H1 (cell line): ENCODE data around the gene HOMER2. TPM values are rescaled to one million over a fixed set of nuclear protein-coding genes. Genes with fewer than 3 reads are reported as not detected.
A peak's percentile ranks its signal among the peaks of the same experiment; 100 is the strongest.

Source experiments
- BCL11A ChIP-seq, 2 experiments: IDR thresholded peaks; one replicate each; pipeline ENCODE4 v1.6.1; 2011; ENCODE audit warnings: low read depth in 2 of 2, low read length in 2 of 2, mild to moderate bottlenecking in 2 of 2
- BRCA1 ChIP-seq: IDR thresholded peaks from 2 replicates; pipeline ENCODE4 v1.6.1; 2012; ENCODE audit warnings: low read depth, low read length, improper control_type of control experiment
- CHD1 ChIP-seq: IDR thresholded peaks from 2 replicates; pipeline ENCODE4 v1.6.1; 2012; ENCODE audit warnings: low read depth, low read length, improper control_type of control experiment
- CHD2 ChIP-seq: IDR thresholded peaks from 2 replicates; pipeline ENCODE4 v1.6.1; 2012; ENCODE audit warnings: low read length, improper control_type of control experiment
- CREB1 ChIP-seq: IDR thresholded peaks from 2 replicates; pipeline ENCODE4 v1.6.1; 2012; ENCODE audit warnings: inconsistent platforms
- NRF1 ChIP-seq: IDR thresholded peaks from 2 replicates; pipeline ENCODE4 v1.6.1; 2011; ENCODE audit warnings: mild to moderate bottlenecking, low read depth, low read length, improper control_type of control experiment
- SAP30 ChIP-seq: fragments of 300-600 bp; sonication (generic); IDR thresholded peaks from 2 replicates; pipeline ENCODE4 v1.7.1; 2012; ENCODE audit warnings: low read length, moderate library complexity, mild to moderate bottlenecking, inconsistent platforms; ENCODE audit not compliant: insufficient read depth, insufficient replicate concordance
- SP1 ChIP-seq: IDR thresholded peaks from 2 replicates; pipeline ENCODE4 v1.6.1; 2011; ENCODE audit warnings: low read depth, low read length
- TBP ChIP-seq: IDR thresholded peaks from 2 replicates; pipeline ENCODE4 v1.6.1; 2011; ENCODE audit warnings: low read depth, low read length, improper control_type of control experiment
- ZNF274 ChIP-seq: IDR thresholded peaks from 2 replicates; pipeline ENCODE4 v1.7.0; 2012; ENCODE audit warnings: low read length, borderline replicate concordance; ENCODE audit errors: extremely low read depth
- polyA plus RNA-seq, 7 experiments: library from polyadenylated mRNA; depleted of rRNA in 3 of 7; stranded (reverse) in 5 of 7; unstranded in 2 of 7; fragments of >200 nt in 5 of 7; fragments of 200-250 nt in 2 of 7; gene quantifications; 1 replicate in 5 of 7; 2 replicates in 1 of 7; 4 replicates in 1 of 7; pipeline versions ENCODE4 v1.2.1 to v1.2.3, GENCODE V29; 2011 to 2013; ENCODE audit warnings: missing spikeins in 2 of 7, mixed read lengths in 2 of 7
- total RNA-seq: library from RNA; stranded (reverse); fragmentation: NEBNext Ultra II Directional; extraction: Animal tissue kit (Norgen Biotek cat#: 25700); gene quantifications from 2 replicates; pipeline ENCODE4 v1.2.1, GENCODE V29; 2021
- TF ChIP-seq, protein P1 (sequence below): fragments of 300-600 bp; sonication (generic); IDR thresholded peaks from 2 replicates; pipeline ENCODE4 v1.7.1; 2012; ENCODE audit warnings: low read length, moderate library complexity, mild to moderate bottlenecking, inconsistent platforms; ENCODE audit not compliant: insufficient replicate concordance

The HOMER2 gene
- total and polyA plus RNA-seq, 2 of the 8 experiments (the other 6 are each of a cell fraction or from before 2014, with no cell fraction given), result 12.5 to 27.6 TPM

DNA sequence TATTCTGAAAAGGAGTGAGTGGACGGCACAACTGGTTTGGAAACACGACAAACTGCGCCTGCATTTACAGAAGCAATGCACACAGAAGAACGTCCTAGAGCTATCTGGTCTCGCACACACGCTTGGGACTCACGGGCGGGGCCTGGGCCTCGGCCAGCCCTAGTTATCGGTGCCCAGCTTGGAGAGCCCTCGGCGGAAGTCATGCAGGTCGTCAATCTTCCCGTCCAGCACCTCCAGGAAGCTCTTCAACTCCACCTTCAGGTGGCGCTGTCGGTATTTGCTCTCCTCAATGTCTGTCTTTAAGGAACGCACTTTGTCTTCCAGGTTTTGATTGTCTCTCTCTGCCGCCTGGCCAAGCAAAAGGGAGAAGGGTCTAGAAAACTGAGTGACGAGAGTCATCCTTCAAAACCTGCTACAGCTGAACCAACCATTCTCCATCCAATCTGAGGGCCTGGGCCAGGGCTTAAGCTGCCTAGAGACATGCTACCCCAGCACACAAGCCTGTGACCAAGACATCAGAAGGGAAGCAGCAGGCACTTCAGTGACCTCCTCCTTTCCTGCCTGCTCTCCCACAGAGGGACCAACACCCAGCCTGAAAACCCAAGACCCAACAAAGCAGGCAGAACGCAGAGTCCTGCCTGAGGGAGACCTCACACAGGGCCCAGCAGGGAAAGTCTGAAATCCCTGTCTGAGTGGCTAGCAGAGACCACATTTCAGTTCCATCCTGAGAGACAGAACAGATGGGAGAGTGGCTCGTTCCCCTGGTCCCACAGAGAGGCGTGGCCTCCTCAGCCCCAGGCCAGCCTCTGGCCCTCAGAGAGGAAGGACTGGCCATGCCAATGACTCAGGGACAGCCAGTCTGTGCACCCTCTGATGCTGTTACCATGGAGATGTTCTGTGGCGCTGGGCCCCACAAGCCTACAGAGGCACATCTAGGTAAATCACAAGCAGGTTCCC, 102.7 kb downstream of the HOMER2 start (continued):
- TF ChIP-seq, protein P1, sequence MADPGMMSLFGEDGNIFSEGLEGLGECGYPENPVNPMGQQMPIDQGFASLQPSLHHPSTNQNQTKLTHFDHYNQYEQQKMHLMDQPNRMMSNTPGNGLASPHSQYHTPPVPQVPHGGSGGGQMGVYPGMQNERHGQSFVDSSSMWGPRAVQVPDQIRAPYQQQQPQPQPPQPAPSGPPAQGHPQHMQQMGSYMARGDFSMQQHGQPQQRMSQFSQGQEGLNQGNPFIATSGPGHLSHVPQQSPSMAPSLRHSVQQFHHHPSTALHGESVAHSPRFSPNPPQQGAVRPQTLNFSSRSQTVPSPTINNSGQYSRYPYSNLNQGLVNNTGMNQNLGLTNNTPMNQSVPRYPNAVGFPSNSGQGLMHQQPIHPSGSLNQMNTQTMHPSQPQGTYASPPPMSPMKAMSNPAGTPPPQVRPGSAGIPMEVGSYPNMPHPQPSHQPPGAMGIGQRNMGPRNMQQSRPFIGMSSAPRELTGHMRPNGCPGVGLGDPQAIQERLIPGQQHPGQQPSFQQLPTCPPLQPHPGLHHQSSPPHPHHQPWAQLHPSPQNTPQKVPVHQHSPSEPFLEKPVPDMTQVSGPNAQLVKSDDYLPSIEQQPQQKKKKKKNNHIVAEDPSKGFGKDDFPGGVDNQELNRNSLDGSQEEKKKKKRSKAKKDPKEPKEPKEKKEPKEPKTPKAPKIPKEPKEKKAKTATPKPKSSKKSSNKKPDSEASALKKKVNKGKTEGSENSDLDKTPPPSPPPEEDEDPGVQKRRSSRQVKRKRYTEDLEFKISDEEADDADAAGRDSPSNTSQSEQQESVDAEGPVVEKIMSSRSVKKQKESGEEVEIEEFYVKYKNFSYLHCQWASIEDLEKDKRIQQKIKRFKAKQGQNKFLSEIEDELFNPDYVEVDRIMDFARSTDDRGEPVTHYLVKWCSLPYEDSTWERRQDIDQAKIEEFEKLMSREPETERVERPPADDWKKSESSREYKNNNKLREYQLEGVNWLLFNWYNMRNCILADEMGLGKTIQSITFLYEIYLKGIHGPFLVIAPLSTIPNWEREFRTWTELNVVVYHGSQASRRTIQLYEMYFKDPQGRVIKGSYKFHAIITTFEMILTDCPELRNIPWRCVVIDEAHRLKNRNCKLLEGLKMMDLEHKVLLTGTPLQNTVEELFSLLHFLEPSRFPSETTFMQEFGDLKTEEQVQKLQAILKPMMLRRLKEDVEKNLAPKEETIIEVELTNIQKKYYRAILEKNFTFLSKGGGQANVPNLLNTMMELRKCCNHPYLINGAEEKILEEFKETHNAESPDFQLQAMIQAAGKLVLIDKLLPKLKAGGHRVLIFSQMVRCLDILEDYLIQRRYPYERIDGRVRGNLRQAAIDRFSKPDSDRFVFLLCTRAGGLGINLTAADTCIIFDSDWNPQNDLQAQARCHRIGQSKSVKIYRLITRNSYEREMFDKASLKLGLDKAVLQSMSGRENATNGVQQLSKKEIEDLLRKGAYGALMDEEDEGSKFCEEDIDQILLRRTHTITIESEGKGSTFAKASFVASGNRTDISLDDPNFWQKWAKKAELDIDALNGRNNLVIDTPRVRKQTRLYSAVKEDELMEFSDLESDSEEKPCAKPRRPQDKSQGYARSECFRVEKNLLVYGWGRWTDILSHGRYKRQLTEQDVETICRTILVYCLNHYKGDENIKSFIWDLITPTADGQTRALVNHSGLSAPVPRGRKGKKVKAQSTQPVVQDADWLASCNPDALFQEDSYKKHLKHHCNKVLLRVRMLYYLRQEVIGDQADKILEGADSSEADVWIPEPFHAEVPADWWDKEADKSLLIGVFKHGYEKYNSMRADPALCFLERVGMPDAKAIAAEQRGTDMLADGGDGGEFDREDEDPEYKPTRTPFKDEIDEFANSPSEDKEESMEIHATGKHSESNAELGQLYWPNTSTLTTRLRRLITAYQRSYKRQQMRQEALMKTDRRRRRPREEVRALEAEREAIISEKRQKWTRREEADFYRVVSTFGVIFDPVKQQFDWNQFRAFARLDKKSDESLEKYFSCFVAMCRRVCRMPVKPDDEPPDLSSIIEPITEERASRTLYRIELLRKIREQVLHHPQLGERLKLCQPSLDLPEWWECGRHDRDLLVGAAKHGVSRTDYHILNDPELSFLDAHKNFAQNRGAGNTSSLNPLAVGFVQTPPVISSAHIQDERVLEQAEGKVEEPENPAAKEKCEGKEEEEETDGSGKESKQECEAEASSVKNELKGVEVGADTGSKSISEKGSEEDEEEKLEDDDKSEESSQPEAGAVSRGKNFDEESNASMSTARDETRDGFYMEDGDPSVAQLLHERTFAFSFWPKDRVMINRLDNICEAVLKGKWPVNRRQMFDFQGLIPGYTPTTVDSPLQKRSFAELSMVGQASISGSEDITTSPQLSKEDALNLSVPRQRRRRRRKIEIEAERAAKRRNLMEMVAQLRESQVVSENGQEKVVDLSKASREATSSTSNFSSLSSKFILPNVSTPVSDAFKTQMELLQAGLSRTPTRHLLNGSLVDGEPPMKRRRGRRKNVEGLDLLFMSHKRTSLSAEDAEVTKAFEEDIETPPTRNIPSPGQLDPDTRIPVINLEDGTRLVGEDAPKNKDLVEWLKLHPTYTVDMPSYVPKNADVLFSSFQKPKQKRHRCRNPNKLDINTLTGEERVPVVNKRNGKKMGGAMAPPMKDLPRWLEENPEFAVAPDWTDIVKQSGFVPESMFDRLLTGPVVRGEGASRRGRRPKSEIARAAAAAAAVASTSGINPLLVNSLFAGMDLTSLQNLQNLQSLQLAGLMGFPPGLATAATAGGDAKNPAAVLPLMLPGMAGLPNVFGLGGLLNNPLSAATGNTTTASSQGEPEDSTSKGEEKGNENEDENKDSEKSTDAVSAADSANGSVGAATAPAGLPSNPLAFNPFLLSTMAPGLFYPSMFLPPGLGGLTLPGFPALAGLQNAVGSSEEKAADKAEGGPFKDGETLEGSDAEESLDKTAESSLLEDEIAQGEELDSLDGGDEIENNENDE, result no peak
- TF ChIP-seq BRCA1, result no peak
- TF ChIP-seq CHD1, result no peak
- peak; percentile 94 for TF ChIP-seq SP1
- no peak; the same call in 1 of the 2 replicates for TF ChIP-seq CREB1
- TF ChIP-seq BCL11A (IDR thresholded peaks at IDR 0.05; ENCODE audit: low read depth in 2 of 2, low read length in 2 of 2), result no peak
- TF ChIP-seq NRF1, result no peak
- TF ChIP-seq CHD2, result no peak
- TF ChIP-seq TBP, result no peak
- TF ChIP-seq ZNF274, result no peak
- TF ChIP-seq SAP30, result no peak
